HepG2 (cell line): ENCODE measurements around the gene FBLIM1. TPM values are rescaled to one million over a fixed set of nuclear protein-coding genes. Genes with fewer than 3 reads are reported as not detected.

ENCODE experiments used
- BRD4 ChIP-seq: sonication (generic); formaldehyde crosslinking; IDR thresholded peaks from 2 replicates; pipeline ENCODE4 v1.4.0; 2020; ENCODE audit warnings: missing genetic modification reagents
- CBX5 ChIP-seq: sonication (generic); formaldehyde crosslinking; IDR thresholded peaks from 2 replicates; pipeline ENCODE4 v1.4.0; 2020; ENCODE audit warnings: missing genetic modification reagents, borderline replicate concordance
- ELF4 ChIP-seq: sonication (generic); formaldehyde crosslinking; IDR thresholded peaks from 2 replicates; pipeline ENCODE4 v1.5.0; 2020; ENCODE audit warnings: missing genetic modification reagents, mild to moderate bottlenecking, moderate library complexity, borderline replicate concordance
- FOXP1 ChIP-seq, 2 experiments: fragments of 450-650 bp in 1 of 2; IDR thresholded peaks; 2 replicates each; pipeline ENCODE4 v1.6.1; 2017 to 2018; ENCODE audit warnings: antibody characterized with exemption in 1 of 2
- HDAC6 ChIP-seq: fragments of 200-600 bp; sonication (generic); IDR thresholded peaks from 2 replicates; pipeline ENCODE4 v1.7.0; 2017; ENCODE audit warnings: mild to moderate bottlenecking, antibody characterized with exemption, low read length, low read depth
- HHEX ChIP-seq: IDR thresholded peaks from 2 replicates; pipeline ENCODE4 v1.6.1; 2016; ENCODE audit warnings: control low read depth
- MBNL3 ChIP-seq: fragments of 250-450 bp; sonication (Bioruptor Pico); conservative IDR thresholded peaks from 2 replicates; pipeline ENCODE4 v1.8.0; 2022; ENCODE audit warnings: mild to moderate bottlenecking, inconsistent platforms
- NFYB ChIP-seq: sonication (generic); formaldehyde crosslinking; IDR thresholded peaks from 2 replicates; pipeline ENCODE4 v1.4.0; 2020; ENCODE audit warnings: missing genetic modification reagents
- PAF1 ChIP-seq: IDR thresholded peaks from 2 replicates; pipeline ENCODE4 v1.6.1; 2016; ENCODE audit warnings: missing genetic modification reagents, missing compliant biosample characterization
- SIX4 ChIP-seq: sonication (generic); formaldehyde crosslinking; IDR thresholded peaks from 2 replicates; pipeline ENCODE4 v1.4.0; 2020; ENCODE audit warnings: missing genetic modification reagents
- ZNF549 ChIP-seq: sonication (generic); formaldehyde crosslinking; IDR thresholded peaks from 2 replicates; pipeline ENCODE4 v1.5.0; 2020; ENCODE audit warnings: missing genetic modification reagents
- ZNF563 ChIP-seq: sonication (generic); formaldehyde crosslinking; IDR thresholded peaks from 2 replicates; pipeline ENCODE4 v1.8.0; 2022; ENCODE audit warnings: mild to moderate bottlenecking, moderate library complexity, missing genetic modification reagents
- ZNF670 ChIP-seq: sonication (generic); formaldehyde crosslinking; IDR thresholded peaks from 2 replicates; pipeline ENCODE4 v1.8.0; 2022; ENCODE audit warnings: mild to moderate bottlenecking, missing genetic modification reagents, borderline replicate concordance
- ZNF672 ChIP-seq: sonication (generic); formaldehyde crosslinking; IDR thresholded peaks from 2 replicates; pipeline ENCODE4 v1.8.1; 2022; ENCODE audit warnings: missing genetic modification reagents
- ZNF674 ChIP-seq: sonication (generic); formaldehyde crosslinking; IDR thresholded peaks from 2 replicates; pipeline ENCODE4 v1.5.0; 2020; ENCODE audit warnings: low read depth, mild to moderate bottlenecking, missing genetic modification reagents
- ZNF703 ChIP-seq: sonication (generic); formaldehyde crosslinking; IDR thresholded peaks from 2 replicates; pipeline ENCODE4 v1.5.1; 2020; ENCODE audit warnings: missing genetic modification reagents, mild to moderate bottlenecking, moderate library complexity, borderline replicate concordance
- polyA plus RNA-seq, 8 experiments: library from polyadenylated mRNA; depleted of rRNA in 3 of 8; stranded (reverse) in 7 of 8; unstranded in 1 of 8; fragments of >200 nt; fragmentation: Illumina TruSeq in 4 of 8; extraction: Trizol in 4 of 8; gene quantifications; 2 replicates each; pipeline versions ENCODE4 v1.2.1 to v1.2.3, GENCODE V29; 2011 to 2016; ENCODE audit warnings: low read depth in 4 of 8, missing spikeins in 1 of 8, mixed read lengths in 1 of 8; ENCODE audit not compliant: insufficient read depth in 1 of 8
- total RNA-seq, 5 experiments: library from RNA; depleted of rRNA; stranded (reverse); fragments of >200 nt; fragmentation: Illumina TruSeq; extraction: Trizol; gene quantifications; 2 replicates each; pipeline ENCODE4 v1.2.3, GENCODE V29; 2016; ENCODE audit warnings: low read depth in 1 of 5
- TF ChIP-seq, protein P1 (sequence below): sonication (generic); formaldehyde crosslinking; IDR thresholded peaks from 2 replicates; pipeline ENCODE4 v1.8.0; 2022; ENCODE audit warnings: missing genetic modification reagents, low read depth, mild to moderate bottlenecking, borderline replicate concordance
- TF ChIP-seq, protein P2 (sequence below): sonication (generic); formaldehyde crosslinking; IDR thresholded peaks from 2 replicates; pipeline ENCODE4 v1.4.0; 2020; ENCODE audit warnings: missing genetic modification reagents
- TF ChIP-seq, protein P3 (sequence below): sonication (generic); formaldehyde crosslinking; conservative IDR thresholded peaks from 2 replicates; pipeline ENCODE4 v1.8.0; 2022; ENCODE audit warnings: low read depth, missing genetic modification reagents
- TF ChIP-seq, protein P4 (sequence below): sonication (generic); formaldehyde crosslinking; conservative IDR thresholded peaks from 2 replicates; pipeline ENCODE4 v1.8.0; 2022; ENCODE audit warnings: mild to moderate bottlenecking, moderate library complexity, missing genetic modification reagents
- TF ChIP-seq, protein P5 (sequence below): sonication (generic); formaldehyde crosslinking; IDR thresholded peaks from 2 replicates; pipeline ENCODE4 v1.8.0; 2022; ENCODE audit warnings: mild to moderate bottlenecking, missing genetic modification reagents, borderline replicate concordance
- TF ChIP-seq, protein P6 (sequence below): IDR thresholded peaks from 2 replicates; pipeline ENCODE4 v1.6.1; 2016

The FBLIM1 gene
- total and polyA plus RNA-seq, 2 of the 13 experiments (the other 11 are each of a cell fraction or from before 2014, with no cell fraction given) = 10.6 to 23.0 TPM

DNA sequence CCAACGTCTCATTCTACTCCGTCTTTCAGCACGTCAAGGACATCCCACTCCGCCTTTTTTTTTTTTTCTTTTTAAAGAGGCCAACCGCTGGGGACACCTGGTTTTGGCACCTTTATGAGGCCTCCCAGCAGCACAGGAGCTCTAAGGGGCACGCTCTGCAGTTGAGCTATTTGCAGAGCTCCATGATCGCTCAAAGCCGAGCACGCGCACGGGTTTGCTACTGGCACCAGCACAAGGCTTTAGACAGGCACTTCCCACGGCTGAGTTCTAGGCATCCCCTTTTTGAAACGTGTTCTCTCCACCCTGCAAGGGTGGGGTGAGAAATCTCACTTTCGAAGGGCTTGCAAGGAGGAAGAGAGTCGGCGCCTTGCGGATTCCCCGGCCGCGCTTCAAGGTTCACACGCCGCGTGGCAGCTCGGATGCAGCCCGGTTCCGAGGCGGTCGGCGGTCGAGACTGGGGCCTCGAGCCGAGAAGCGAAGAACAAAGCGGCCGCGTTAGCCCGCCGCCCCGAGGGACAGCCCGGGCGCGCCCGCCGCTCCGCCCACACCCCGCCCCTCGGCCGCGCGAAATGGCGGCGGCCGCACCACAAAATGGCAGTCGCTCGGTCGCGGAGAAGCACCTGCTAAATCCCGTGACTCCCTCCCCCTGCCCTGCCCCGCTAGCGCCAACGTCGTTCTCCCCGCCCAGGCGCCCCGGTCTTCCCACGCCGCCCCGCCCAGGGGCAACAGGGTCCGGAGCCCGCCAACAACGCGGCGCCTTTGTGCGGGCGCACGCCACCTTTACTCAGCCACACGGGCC is 76.0 kb downstream of the FBLIM1 start (continued):
- TF ChIP-seq, protein P1, sequence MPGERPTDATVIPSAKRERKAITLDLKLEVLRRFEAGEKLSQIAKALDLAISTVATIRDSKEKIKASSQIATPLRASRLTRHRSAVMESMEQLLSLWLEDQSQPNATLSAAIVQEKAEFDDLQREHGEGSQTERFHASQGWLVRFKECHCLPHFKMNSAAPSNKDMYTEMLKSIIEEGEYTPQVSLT (CRISPR knock-in tag) = peak; percentile 35; the same call in 1 of the 2 replicates
- TF ChIP-seq SIX4 = no peak
- TF ChIP-seq ZNF563 (CRISPR knock-in tag) = peak; percentile 83; the same call in 1 of the 2 replicates
- TF ChIP-seq, protein P2, sequence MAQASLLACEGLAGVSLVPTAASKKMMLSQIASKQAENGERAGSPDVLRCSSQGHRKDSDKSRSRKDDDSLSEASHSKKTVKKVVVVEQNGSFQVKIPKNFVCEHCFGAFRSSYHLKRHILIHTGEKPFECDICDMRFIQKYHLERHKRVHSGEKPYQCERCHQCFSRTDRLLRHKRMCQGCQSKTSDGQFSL (CRISPR knock-in tag) = peak; percentile 72
- TF ChIP-seq, protein P3, sequence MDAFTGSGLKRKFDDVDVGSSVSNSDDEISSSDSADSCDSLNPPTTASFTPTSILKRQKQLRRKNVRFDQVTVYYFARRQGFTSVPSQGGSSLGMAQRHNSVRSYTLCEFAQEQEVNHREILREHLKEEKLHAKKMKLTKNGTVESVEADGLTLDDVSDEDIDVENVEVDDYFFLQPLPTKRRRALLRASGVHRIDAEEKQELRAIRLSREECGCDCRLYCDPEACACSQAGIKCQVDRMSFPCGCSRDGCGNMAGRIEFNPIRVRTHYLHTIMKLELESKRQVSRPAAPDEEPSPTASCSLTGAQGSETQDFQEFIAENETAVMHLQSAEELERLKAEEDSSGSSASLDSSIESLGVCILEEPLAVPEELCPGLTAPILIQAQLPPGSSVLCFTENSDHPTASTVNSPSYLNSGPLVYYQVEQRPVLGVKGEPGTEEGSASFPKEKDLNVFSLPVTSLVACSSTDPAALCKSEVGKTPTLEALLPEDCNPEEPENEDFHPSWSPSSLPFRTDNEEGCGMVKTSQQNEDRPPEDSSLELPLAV (CRISPR knock-in tag) = no peak
- no peak; the same call in 1 of the 2 replicates for TF ChIP-seq ZNF703 (CRISPR knock-in tag)
- TF ChIP-seq HDAC6 = no peak
- no peak for TF ChIP-seq HHEX
- peak; percentile 73 for TF ChIP-seq NFYB
- peak; percentile 67; the same call in 1 of the 2 replicates for TF ChIP-seq ZNF549 (CRISPR knock-in tag)
- no peak; the same call in 1 of the 2 replicates for TF ChIP-seq ZNF670 (CRISPR knock-in tag)
- TF ChIP-seq ELF4 (CRISPR knock-in tag) = 0 out of 2 replicates have a peak, but pooled peaks have one; percentile 14
- TF ChIP-seq CBX5 = 0 out of 2 replicates have a peak, but pooled peaks have one; percentile 12
- no peak for TF ChIP-seq PAF1 (CRISPR knock-in tag)
- TF ChIP-seq, protein P4, sequence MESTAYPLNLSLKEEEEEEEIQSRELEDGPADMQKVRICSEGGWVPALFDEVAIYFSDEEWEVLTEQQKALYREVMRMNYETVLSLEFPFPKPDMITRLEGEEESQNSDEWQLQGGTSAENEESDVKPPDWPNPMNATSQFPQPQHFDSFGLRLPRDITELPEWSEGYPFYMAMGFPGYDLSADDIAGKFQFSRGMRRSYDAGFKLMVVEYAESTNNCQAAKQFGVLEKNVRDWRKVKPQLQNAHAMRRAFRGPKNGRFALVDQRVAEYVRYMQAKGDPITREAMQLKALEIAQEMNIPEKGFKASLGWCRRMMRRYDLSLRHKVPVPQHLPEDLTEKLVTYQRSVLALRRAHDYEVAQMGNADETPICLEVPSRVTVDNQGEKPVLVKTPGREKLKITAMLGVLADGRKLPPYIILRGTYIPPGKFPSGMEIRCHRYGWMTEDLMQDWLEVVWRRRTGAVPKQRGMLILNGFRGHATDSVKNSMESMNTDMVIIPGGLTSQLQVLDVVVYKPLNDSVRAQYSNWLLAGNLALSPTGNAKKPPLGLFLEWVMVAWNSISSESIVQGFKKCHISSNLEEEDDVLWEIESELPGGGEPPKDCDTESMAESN (CRISPR knock-in tag) = 0 out of 2 replicates have a peak, but pooled peaks have one; percentile 65
- no peak for TF ChIP-seq ZNF672 (CRISPR knock-in tag)
- no peak for TF ChIP-seq MBNL3 (CRISPR knock-in tag)
- TF ChIP-seq ZNF674 (CRISPR knock-in tag) = 0 out of 2 replicates have a peak, but pooled peaks have one; percentile 58
- TF ChIP-seq FOXP1 (IDR thresholded peaks at IDR 0.05) = no peak
- no peak for TF ChIP-seq FOXP1 (CRISPR knock-in tag; IDR thresholded peaks at IDR 0.05)
- TF ChIP-seq BRD4 (CRISPR knock-in tag) = peak; percentile 88; the same call in 1 of the 2 replicates
- TF ChIP-seq, protein P5, sequence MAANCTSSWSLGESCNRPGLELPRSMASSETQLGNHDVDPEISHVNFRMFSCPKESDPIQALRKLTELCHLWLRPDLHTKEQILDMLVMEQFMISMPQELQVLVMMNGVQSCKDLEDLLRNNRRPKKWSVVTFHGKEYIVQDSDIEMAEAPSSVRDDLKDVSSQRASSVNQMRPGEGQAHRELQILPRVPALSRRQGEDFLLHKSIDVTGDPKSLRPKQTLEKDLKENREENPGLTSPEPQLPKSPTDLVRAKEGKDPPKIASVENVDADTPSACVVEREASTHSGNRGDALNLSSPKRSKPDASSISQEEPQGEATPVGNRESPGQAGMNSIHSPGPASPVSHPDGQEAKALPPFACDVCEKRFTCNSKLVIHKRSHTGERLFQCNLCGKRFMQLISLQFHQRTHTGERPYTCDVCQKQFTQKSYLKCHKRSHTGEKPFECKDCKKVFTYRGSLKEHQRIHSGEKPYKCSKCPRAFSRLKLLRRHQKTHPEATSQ (CRISPR knock-in tag) = no peak
- TF ChIP-seq, protein P6, sequence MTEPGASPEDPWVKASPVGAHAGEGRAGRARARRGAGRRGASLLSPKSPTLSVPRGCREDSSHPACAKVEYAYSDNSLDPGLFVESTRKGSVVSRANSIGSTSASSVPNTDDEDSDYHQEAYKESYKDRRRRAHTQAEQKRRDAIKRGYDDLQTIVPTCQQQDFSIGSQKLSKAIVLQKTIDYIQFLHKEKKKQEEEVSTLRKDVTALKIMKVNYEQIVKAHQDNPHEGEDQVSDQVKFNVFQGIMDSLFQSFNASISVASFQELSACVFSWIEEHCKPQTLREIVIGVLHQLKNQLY (CRISPR knock-in tag) = 0 out of 2 replicates have a peak, but pooled peaks have one; percentile 16
